HG03066 (cell line): ENCODE data around the gene ABITRAM.
A peak's percentile ranks its signal among the peaks of the same experiment; 100 is the strongest.
"Not testable (repeated sequence)": the region's sequence is repeated elsewhere in the genome, so short reads cannot be mapped to it uniquely, and the experiment has no call there.

ENCODE experiments used
- ATAC-seq: cut with Tn5 transposase; IDR thresholded peaks from one replicate; pipeline ENCODE4 v1.9.1; 2021; ENCODE audit warnings: low read depth; ENCODE audit not compliant: unreplicated experiment

The ABITRAM gene, protein sequence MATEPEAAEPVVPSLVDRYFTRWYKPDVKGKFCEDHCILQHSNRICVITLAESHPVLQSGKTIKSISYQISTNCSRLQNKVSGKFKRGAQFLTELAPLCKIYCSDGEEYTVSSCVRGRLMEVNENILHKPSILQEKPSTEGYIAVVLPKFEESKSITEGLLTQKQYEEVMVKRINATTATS

DNA sequence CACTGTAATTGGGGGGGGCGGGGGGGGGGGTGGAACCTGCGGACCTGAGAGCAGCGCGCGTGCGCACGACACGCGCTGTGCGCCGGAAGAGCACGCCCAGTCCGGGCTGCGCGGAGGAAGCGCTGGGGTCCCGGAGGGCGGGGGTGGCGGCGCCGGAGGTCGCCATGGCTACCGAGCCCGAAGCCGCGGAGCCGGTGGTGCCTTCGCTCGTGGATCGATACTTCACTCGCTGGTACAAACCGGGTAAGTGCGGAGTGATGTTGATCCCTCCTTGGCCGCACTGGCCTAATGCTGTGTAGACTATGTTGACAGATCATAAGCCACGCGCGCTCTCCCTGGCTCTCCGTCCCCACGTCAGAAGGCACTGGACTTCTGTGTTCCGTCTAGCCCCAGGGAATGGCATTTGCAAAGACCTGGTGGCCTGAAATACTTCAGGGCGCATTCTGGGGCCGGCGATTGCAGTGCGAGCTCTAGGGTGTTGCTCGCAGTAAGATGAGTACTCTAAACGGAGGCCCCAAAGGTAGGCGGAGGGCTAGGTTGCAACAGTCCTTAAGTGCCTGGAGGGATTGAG, at the start of gene ABITRAM:
ABITRAM (plus strand) TSS at position 78 of the 571 bp plus-strand sequence; CDS start at position 165, 87 bp downstream.
- peak; percentile 82 for ATAC-seq

DNA sequence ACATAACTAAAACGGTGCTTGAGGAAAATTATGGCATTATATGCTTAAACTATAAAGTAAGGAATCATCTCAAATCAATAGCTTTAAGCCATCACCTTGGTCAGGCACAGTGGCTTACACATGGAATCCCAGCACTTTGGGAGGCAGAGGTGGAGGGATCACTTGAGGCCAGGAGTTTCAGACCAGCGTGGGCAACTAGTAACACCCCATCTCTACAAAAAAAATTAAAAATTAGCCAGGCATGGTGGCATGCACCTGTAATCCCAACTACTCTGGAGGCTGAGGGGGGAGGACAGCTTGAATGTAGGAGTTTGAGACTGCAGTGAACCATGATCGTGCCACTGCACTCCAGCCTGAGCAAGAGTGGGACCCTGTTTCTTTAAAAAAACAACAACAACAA, 49.5 kb upstream of the ABITRAM start:
- ATAC-seq = no peak

DNA sequence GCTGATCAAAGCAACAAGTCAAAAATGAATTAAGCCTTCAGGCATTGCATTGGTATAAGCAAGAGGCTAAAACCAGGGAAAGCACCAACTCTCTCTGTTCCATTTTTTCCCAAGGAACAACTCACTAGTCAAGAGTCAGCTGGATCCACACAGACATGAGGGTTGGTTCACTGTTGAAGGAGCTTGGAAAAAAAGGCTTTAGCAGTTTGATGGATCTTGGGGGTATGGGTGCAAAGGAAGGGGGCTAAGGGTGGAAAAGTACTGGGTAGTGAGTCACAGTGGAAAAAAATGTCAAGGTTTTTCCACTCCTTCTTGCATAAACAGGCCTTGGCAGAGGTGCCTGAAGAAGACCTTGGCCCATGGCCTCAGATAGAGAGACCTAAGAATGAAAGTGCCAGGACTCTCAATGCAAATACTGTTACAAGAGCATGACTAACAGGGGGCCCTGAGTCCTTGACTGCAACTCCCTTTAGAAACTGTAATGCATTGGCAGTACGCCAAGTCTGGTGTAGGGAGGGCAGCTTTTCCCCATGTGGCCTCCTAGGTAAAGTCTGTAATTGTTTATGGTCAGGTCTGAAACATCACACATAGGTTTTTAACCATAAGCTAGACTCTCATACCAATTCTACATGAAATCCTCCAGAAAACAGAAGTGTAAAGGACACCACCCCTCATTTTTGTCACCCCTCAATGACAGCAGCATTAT, 48.4 kb upstream of the ABITRAM start:
- peak; percentile 99 for ATAC-seq

DNA sequence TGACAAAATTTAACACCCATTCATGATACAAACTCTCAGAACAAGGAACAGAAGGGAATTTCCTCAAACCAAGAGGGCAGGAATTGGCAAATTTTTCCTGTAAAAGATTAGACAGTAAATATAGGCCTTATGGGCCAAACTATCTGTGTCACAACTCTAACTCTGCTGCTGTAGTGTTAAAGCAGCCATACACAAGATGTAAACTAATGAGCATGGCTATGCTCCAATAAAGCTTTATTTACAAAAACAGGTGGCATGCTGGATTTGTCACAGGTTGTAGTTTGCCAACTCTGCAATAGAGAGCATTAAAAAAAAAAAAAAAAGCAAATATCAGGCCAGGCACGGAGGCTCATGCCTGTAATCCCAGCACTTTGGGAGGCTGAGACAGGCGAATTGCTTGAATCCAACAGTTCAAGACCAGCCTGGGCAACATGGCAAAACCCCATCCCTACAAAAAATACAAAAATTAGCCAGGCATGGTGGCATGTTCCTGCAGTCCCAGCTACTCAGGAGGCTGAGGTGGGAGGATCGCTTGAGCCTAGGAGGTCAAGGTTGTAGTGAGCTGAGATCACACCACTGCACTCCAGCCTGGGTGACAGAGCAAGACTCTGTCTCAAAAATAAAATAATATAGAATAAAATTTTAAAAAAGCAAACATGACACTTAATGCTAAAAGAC, 47.5 kb upstream of the ABITRAM start:
- not testable (repeated sequence) for ATAC-seq

DNA sequence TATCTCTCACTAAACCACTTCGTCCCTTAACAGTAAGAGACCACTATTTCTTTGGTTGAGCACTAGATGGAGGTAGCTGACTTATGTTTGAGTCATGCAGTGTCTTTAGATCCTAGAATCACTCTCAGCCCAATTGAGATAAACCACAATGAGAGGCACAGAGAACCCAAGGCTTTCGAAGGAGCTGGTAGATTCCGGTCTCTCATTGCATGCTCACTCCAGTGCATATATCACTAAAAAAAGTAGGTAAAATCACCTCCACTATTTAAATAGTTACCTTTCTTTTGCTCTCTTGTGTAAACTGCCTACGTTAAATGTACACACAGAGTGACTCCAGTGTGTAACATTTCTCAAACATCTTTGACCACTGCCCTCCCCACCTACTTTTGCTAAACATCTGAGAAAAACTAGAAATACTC, 44.5 kb upstream of the ABITRAM start:
- no peak for ATAC-seq

DNA sequence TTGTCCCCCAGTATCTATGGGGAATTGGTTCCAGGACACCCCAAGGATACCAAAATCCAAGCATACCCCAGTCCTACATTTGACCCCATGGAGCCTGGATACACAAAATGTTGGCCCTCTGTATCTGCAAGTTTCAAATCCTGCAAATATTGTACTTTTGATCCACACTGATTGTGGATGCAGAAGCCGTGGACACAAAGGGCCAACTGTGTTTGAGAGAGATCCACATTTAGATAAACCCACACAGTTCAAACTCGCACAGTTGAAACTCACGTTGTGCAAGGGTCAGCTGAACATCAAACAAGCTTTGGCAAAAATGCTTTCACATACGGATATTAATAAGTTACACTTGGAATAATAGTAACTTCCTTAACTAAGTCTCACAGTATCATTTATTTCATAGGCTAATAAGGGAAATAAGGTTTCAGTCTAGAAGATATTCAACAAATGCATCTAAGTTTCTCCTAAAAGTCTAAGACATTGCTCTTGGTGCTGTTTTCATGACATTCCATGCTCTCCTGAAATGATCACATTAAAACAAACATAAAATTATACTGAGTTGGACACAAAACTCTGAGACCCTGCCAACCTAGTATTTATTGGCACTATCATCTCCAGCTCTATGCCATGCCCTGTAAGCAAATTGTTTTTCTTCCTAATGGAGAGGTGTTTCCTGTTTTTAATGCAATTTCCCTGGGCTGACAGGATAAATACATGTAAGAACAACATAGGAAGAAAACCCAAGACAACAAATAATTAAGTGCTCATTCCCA, 39.8 kb upstream of the ABITRAM start:
- ATAC-seq = no peak

DNA sequence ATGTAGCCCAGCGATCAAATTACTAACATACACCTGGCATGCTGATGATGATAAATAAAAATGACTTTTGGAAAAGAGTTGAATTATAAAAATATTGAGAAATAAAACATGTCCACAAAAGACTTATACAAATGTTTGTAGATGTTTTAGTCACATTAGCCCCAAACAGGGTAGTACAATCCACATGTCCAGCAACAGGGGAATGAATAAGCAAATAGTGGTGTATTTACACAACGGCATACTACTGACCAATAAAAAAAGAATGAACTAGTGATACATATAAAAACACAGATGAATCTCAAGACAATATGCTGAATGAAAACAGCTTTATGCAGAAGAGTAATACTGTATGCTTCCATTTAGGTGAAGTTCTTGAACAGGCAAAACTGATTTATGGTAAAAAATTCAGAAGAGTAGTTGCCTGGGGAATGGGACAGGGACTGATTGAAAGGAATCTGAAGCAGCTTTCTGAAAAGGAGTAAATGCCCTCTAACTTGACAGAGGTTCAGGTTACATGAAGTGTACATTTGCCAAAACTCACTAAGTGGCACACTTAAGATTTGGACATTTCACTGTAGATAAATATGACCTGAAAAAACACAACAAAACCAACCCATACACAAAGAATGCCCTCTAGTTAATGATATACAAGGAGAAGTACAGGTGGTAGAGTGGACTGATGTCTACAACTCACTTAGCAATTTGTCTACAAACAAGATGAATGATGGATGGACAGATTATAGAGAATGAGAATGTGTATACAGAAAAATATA, 36.7 kb upstream of the ABITRAM start:
- no peak for ATAC-seq

DNA sequence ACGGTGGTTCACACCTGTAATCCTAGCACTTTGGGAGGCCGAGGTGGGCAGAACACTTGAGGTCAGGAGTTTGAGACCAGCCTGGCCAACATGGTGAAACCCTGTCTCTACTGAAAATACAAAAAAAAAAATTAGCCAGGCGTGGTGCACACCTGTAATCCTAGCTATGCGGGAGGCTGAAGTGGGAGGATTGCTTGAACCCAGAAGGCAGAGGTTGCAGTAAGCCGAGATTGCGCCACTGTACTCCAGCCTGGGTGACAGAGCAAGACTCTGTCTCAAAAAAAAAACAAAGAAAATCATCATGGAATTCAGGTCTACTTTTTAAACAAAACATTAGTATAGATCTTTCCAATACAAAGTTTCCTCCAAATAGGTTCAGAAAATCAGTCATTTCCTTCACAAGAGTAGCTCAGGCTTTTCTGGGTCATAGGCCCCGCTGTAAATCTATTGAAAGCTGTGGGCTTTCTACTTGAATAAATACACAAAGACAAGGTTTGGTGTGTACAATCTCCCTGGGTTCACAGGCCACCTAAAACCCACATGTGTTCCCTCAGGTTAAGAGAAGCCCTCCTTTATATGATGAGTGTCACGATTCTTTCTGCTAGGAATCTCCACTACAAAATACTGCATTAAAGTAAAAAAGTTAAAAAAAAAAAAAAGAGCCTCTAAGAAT, 35.0 kb upstream of the ABITRAM start:
- ATAC-seq = not testable (repeated sequence)

DNA sequence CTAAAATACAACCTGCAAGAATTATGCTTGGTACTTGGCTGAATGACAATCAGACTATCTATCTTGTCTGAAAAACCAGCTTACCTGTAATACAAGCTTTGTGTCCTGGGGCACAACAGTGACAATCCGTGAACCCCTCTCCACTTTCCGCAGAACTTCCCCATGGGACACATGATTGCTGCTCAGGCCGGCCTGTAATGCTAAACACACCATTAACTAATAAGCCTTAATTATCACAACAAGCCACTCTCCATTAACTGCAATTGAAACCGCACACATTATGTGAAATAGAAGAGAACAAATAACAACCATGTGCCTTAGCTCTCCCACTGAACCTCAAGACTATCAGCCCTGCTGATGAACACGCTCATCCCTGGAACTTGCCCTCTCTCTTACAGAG, 34.0 kb upstream of the ABITRAM start:
- ATAC-seq = no peak

DNA sequence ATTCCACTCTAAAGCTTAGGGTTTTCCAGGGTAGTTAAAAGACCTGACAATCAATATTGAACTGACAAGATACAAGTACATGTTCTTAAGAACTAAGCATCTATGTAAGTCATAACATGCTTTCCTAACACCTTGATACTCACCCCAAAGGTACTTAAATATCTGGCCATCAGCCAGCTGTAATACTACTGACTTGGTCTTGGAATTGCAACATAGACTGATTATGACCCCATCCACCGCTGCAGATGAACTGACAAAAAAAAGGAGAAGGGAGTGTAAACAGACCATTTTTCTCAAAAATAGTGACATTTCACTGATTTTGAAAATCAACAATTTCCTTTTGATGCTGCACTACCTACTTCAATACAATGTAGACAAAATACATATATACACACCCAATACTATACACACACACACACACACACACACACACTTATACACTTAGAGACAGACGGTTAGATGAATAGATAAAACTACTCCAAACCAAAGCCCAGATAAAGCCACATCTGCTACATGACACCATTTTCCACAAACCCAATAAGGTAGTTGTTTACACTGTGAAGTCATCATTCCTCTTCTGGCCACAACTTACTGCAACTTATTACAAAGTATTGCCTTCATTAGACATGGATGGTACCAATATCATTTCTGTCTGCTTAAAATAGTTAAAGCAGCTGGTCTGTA, 30.6 kb upstream of the ABITRAM start:
- no peak for ATAC-seq

DNA sequence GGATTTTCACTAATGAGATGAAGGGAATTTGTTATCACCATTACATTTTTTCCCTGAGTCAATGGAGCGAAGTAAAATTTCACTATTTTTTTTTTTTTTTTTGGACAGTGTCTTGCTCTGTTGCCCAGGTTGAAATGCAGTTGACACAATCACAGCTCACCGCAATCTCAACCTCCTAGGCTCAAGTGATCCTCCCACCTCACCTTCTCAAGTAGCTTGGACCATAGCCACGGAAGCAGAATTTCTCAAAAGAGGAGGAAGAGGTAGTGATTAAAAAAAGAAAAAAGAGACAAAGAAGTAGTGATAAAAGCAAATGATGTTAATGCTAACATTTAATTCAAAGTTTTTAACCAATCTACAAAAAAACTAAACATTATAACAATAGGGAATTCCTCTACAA, 30.0 kb upstream of the ABITRAM start:
- ATAC-seq = no peak

DNA sequence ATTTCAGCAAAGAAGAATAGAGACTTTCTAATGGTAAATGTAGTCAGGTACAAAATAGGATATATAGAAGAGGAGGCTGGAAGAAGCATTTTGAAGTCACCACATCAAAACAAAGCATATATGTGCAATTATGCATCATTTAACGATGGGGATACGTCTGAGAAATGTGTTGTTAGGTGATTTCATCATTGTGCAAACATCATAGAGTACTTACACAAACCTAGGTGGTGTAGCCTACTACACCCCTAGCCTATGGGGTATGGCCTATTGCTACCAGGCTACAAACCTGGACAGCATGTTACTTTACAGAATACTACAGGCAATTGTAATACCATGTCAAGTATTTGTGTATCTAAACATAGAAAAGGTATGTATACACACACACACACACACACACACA, 28.7 kb upstream of the ABITRAM start:
- no peak for ATAC-seq

DNA sequence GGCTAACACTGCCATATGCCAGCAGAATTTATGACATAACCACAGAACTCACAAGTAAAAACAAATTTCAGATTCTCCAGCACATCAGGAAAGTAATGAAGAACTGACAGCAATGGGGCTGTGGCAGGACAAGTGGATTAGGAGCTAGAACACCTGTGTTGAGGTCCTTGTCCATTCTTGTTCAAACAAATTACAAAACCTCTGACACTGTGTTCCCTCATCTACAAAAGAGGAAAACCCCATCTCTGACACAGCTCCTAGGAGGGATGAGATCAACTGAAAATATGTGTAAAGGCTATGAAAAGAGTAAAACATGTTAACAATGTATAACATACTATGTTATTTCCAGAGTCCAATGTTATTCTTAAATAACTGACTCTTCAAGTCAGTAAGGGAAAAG, 23.8 kb upstream of the ABITRAM start:
- no peak for ATAC-seq

DNA sequence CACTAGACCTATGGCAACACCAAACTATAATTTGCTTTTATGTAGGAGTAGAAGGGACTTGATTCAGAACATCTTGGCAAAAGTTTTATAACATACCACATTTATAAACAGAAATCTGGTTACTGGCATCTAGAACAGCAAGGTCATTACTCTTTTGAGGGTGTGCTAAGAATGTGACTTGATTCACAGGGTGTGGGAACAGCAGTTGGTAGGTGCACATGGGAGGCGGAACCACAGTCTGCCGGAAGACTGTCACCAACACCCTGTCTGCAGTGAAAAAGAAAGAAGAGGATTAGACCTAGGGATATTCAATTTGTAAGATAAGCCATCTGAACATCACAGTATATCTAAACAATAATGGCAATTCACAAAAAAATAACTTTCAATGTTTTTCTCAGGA, 23.3 kb upstream of the ABITRAM start:
- no peak for ATAC-seq

DNA sequence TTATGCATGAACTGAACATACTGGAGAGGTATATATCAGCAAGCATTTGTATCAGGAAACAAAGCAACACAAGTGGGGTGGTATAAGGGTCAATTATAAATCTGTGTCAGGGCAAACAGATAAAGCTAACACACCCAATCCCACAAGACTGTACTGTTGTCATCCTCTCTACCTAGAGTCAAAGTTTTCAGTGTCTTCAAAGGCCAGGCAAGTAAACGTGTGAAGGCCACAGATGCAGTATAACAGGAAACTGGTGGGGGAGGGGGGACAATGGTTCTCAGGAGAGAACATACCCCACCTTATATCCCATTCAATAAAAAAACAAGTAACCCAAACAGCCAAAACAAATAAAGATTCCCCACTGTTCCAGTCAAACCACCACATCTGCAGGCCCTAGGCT, 22.4 kb upstream of the ABITRAM start:
- ATAC-seq = no peak

DNA sequence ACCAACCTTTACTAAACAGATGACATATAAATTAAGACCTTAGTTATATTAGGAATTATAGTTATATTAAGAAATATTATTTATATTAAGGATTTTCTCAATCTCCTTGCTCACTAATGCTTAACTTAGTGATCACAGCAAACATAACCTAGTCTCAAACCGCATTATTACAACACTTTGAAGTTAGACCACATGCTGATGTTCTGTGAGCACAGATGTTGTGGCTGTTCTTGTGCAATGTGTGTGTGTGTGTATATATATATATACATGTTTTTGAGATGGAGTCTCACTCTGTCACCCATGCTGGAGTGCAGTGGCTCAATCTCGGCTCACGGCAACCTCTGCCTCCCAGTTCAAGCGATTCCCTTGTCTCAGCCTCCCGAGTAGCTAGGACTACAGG, 20.8 kb upstream of the ABITRAM start:
- no peak for ATAC-seq

DNA sequence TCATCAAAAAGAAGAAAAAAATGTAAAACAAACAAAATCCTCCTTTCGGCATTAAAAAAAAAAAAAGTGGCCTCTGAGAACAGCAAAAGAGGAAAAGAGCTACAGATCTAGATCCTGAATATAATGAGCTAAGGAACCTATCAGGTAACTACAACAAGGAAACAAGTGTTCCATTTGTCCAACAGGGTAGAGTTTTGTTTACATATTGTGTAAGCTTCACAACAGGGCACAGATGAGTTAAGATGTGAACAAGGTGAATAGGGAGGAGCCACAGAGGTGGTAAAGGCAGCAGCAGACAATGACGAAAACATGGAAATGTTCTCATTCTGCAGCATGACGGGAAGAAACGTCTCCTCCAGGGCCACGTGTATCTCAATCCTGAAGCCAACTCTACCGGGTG, 14.7 kb upstream of the ABITRAM start:
- no peak for ATAC-seq

DNA sequence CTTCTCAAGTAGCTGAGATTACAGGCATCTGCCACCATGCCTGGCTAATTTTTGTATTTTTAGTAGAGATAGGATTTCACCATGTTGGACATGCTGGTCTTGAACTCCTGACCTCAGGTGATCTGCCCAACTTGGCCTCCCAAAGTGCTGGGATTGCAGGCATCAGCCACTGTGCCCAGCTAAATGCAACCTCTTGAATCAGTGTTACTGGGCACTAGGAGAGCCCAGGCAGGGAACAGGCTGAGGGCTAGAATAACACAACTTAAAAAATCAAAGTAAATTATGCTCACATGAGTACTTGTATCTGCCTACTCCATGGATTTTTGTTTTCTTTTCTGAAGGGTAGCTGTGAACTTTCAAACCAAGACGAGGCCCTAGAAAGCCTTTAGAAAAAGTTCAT, 13.8 kb upstream of the ABITRAM start:
- not testable (repeated sequence) for ATAC-seq

DNA sequence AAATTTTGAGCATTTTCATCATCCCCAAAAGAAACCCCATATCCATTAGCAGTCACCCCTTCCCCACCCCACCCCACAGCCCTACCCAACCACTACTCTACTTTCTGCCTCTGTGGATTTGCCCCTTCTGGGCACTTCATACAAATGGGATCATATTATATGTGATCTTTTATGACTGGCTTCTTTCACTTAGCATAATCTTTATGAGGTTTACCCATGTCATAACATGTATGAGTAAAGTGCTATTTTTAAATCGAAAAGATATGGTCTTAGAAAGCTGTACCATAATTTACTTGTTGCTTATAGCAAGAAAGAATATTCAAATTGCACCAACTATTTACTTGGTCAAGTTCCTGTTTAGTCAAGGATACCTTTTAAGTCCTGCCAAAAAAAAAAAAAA, 13.0 kb upstream of the ABITRAM start:
- ATAC-seq = no peak
